Loucy (cell line): Measurements from ENCODE around the gene SLC13A1.

Experiments used
- EZH2phosphoT487 ChIP-seq: fragments of 200-600 bp; IDR thresholded peaks from 2 replicates; pipeline ENCODE4 v1.6.1; 2018; ENCODE audit warnings: antibody characterized with exemption, mild to moderate bottlenecking, moderate library complexity, borderline replicate concordance
- TF ChIP-seq, protein P1 (sequence below): fragments of 200-600 bp; sonication (generic); conservative IDR thresholded peaks from 2 replicates; pipeline ENCODE4 v1.5.1; 2014; ENCODE audit warnings: mild to moderate bottlenecking, antibody characterized with exemption, low read length

DNA sequence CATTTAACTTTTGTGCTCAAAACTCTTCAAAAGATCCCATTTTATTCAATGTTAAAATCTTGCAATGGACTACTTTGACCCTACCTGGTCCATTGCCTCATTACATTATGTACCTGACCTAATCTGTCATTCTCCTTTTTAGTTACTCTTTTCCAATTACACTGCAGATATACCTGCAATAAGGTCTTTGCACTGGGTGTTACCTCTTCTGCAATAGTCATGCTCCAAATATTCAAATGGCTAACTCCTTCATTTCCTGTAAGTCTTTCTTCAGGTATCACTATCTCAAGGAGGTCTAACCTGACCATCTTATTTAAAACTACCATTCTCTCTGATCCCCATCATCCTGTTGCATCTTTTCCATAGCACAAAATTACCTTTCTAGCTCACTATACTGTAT lies 22.3 kb downstream of the SLC13A1 start:
- TF ChIP-seq, protein P1, sequence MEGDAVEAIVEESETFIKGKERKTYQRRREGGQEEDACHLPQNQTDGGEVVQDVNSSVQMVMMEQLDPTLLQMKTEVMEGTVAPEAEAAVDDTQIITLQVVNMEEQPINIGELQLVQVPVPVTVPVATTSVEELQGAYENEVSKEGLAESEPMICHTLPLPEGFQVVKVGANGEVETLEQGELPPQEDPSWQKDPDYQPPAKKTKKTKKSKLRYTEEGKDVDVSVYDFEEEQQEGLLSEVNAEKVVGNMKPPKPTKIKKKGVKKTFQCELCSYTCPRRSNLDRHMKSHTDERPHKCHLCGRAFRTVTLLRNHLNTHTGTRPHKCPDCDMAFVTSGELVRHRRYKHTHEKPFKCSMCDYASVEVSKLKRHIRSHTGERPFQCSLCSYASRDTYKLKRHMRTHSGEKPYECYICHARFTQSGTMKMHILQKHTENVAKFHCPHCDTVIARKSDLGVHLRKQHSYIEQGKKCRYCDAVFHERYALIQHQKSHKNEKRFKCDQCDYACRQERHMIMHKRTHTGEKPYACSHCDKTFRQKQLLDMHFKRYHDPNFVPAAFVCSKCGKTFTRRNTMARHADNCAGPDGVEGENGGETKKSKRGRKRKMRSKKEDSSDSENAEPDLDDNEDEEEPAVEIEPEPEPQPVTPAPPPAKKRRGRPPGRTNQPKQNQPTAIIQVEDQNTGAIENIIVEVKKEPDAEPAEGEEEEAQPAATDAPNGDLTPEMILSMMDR, result no peak
- TF ChIP-seq EZH2phosphoT487, result no peak
